ENCODE measurements around the gene FTSJ1.

The FTSJ1 gene

GRCh38 chrX:48509619-48510018, 33.6 kb downstream of the FTSJ1 start:
- no peak for TF ChIP-seq CTCF (IDR thresholded peaks at IDR 0.05; ENCODE audit: insufficient read depth, missing control alignments)
- FAIRE-seq = no peak
- no peak for DNase-seq (ENCODE audit: insufficient read length, low spot score)

- peak; percentile 25 for TF ChIP-seq CTCF (IDR thresholded peaks at IDR 0.05; ENCODE audit: insufficient read depth, missing control alignments)
- no peak for DNase-seq (ENCODE audit: insufficient read length, low spot score)
- no peak for FAIRE-seq
Observed at GRCh38 chrX:48511560-48511959, 35.6 kb downstream of the FTSJ1 start.

GRCh38 chrX:48512371-48512935, 36.5 kb downstream of the FTSJ1 start:
- no peak for FAIRE-seq

GRCh38 chrX:48513670-48514069, 37.7 kb downstream of the FTSJ1 start:
- FAIRE-seq (no peak), DNase-seq (ENCODE audit: insufficient read length, low spot score) (no peak)
- no peak for TF ChIP-seq CTCF (IDR thresholded peaks at IDR 0.05; ENCODE audit: insufficient read depth, missing control alignments)

More at GRCh38 chrX:48512371-48512935, 36.5 kb downstream of the FTSJ1 start:
- TF ChIP-seq CTCF (IDR thresholded peaks at IDR 0.05; ENCODE audit: insufficient read depth, missing control alignments) = no peak
- DNase-seq (ENCODE audit: insufficient read length, low spot score) = no peak

GRCh38 chrX:48514126-48514806, 38.3 kb downstream of the FTSJ1 start:
- no peak for FAIRE-seq

GRCh38 chrX:48514868-48515460, 39.0 kb downstream of the FTSJ1 start:
- no peak for TF ChIP-seq CTCF (IDR thresholded peaks at IDR 0.05; ENCODE audit: insufficient read depth, missing control alignments)
- no peak for FAIRE-seq
- no peak for DNase-seq (ENCODE audit: insufficient read length, low spot score)

More at GRCh38 chrX:48514126-48514806, 38.3 kb downstream of the FTSJ1 start:
- no peak for TF ChIP-seq CTCF (IDR thresholded peaks at IDR 0.05; ENCODE audit: insufficient read depth, missing control alignments)
- DNase-seq (ENCODE audit: insufficient read length, low spot score) = no peak

- FAIRE-seq = no peak
- TF ChIP-seq CTCF (IDR thresholded peaks at IDR 0.05; ENCODE audit: insufficient read depth, missing control alignments) = no peak
- DNase-seq (ENCODE audit: insufficient read length, low spot score) = no peak
Observed at GRCh38 chrX:48515842-48516241, 39.8 kb downstream of the FTSJ1 start.

All from D721Med (cell line).